Thyroid gland (tissue), 4 donors: Measurements from ENCODE around the gene RNF126. TPM values are rescaled to one million over a fixed set of nuclear protein-coding genes. Genes with fewer than 3 reads are reported as not detected.

Source experiments
- DNase-seq, 2 donors: peaks; one replicate each; pipeline ENCODE4 v3.0.0-alpha.2; 2019
- H3K27ac ChIP-seq, 3 donors: fragments of 200-600 bp; sonication (generic); 1 replicate in 2 of 3; 2 replicates in 1 of 3; pipeline ENCODE4 v1.5.1; 2016 to 2019; ENCODE audit warnings: mild to moderate bottlenecking in 1 of 3, moderate library complexity in 1 of 3
- H3K27me3 ChIP-seq: fragments of 200-600 bp; sonication (generic); one replicate; pipeline ENCODE4 v1.5.1; 2019
- H3K36me3 ChIP-seq, 2 donors: fragments of 200-600 bp; sonication (generic); one replicate each; pipeline ENCODE4 v1.5.1; 2016 to 2019
- H3K4me1 ChIP-seq, 2 donors: fragments of 200-600 bp; sonication (generic); one replicate each; pipeline ENCODE4 v1.5.1; 2017 to 2019
- H3K4me3 ChIP-seq, 3 donors: fragments of 200-600 bp; sonication (generic); replicated peaks in 1 of 3; 1 replicate in 2 of 3; 2 replicates in 1 of 3; pipeline ENCODE4 v1.5.1; 2016; ENCODE audit warnings: mild to moderate bottlenecking in 1 of 3
- H3K9me3 ChIP-seq: fragments of 200-600 bp; sonication (generic); one replicate; pipeline ENCODE4 v1.5.1; 2017
- CTCF ChIP-seq, 6 experiments: fragments of 200-600 bp in 3 of 6; fragments of 450-650 bp in 3 of 6; sonication (generic) in 3 of 6; IDR thresholded peaks; one replicate each; pipeline ENCODE4 v1.5.1; 2016 to 2019; ENCODE audit warnings: antibody characterized with exemption in 6 of 6, mild to moderate bottlenecking in 2 of 6, inconsistent platforms in 1 of 6, moderate library complexity in 1 of 6
- POLR2A ChIP-seq, 2 donors: fragments of 450-650 bp; IDR thresholded peaks; one replicate each; pipeline ENCODE4 v1.6.1; 2017; ENCODE audit warnings: antibody characterized with exemption in 2 of 2, mild to moderate bottlenecking in 2 of 2, moderate library complexity in 1 of 2
- WGBS, 2 donors: methylation state at CpG; one replicate each; pipeline ENCODE4 v1.1.5; 2017; 5-methylcytosine and 5-hydroxymethylcytosine counted together
- intact Hi-C: fragments of 100-400 bp; cut with DNase I; formaldehyde crosslinking; loops from one replicate; pipeline ENCODE4 v1.15.1; 2023
- total RNA-seq, 4 donors: library from RNA; depleted of rRNA; stranded (reverse); fragments of >200 nt; gene quantifications; one replicate each; pipeline ENCODE4 v1.2.3, GENCODE V29; 2016

Gene RNF126
- total RNA-seq, 4 donors from 2014 or later: 41.4 to 55.5 (median 53.5) TPM

- DNase-seq: no peak
- intact Hi-C loops: no loop called here
- no peaks in the 10 kb centered on the region for H3K27me3 ChIP-seq
Observed at GRCh38 chr19:619286-620002, 43.6 kb downstream of the RNF126 start.

GRCh38 chr19:618674-619285 lies 44.2 kb downstream of the RNF126 start:
- TF ChIP-seq POLR2A (IDR thresholded peaks at IDR 0.05) (no peak), CTCF (IDR thresholded peaks at IDR 0.05) (no peak)
- 95 to 99% methylated on average over 9 to 19 of the region's 27 CpGs for WGBS, 2 donors
- H3K27me3 ChIP-seq: no peaks in the 10 kb centered on the region
- no peaks in the 10 kb centered on the region for H3K9me3 ChIP-seq
- H3K27ac ChIP-seq: no peak overlapping the region
- peaks cover 55 to 56% of the 10 kb centered on the region in 2 donors for H3K36me3 ChIP-seq
- peaks cover 0 to 4% of the 10 kb centered on the region in 2 donors for H3K4me1 ChIP-seq
- no peak for DNase-seq
- intact Hi-C loops: no loop called here
- no peak overlapping the region for H3K4me3 ChIP-seq

More at GRCh38 chr19:619286-620002, 43.6 kb downstream of the RNF126 start:
- Histone ChIP-seq H3K4me1 (peaks cover 0 to 4% of the 10 kb centered on the region in 2 donors), H3K36me3 (peaks cover 56 to 62% of the 10 kb centered on the region in 2 donors), H3K4me3 (no peak overlapping the region), H3K27ac (no peak overlapping the region), H3K9me3 (no peaks in the 10 kb centered on the region)
- 93 to 94% methylated on average over 19 to 23 of the region's 47 CpGs for WGBS, 2 donors
- TF ChIP-seq CTCF (IDR thresholded peaks at IDR 0.05): no peak
- TF ChIP-seq POLR2A (IDR thresholded peaks at IDR 0.05): no peak

GRCh38 chr19:618247-618619 lies 44.8 kb downstream of the RNF126 start:
- no peak for TF ChIP-seq CTCF (IDR thresholded peaks at IDR 0.05)
- TF ChIP-seq POLR2A (IDR thresholded peaks at IDR 0.05): no peak
- H3K27me3 ChIP-seq: no peaks in the 10 kb centered on the region
- no peak overlapping the region for H3K27ac ChIP-seq
- H3K9me3 ChIP-seq: no peaks in the 10 kb centered on the region
- no peak overlapping the region for H3K4me3 ChIP-seq
- DNase-seq: no peak
- H3K4me1 ChIP-seq: peaks cover 0 to 4% of the 10 kb centered on the region in 2 donors
- 96 to 100% methylated on average over 4 to 12 of the region's 19 CpGs for WGBS, 2 donors
- peaks cover 50 to 51% of the 10 kb centered on the region in 2 donors for H3K36me3 ChIP-seq
- intact Hi-C loops: no loop called here

GRCh38 chr19:617551-618246 lies 45.3 kb downstream of the RNF126 start:
- intact Hi-C loops: no loop called here
- Histone ChIP-seq H3K4me1 (peaks cover 0 to 4% of the 10 kb centered on the region in 2 donors), H3K9me3 (no peaks in the 10 kb centered on the region), H3K27me3 (no peaks in the 10 kb centered on the region), H3K4me3 (no peak overlapping the region), H3K36me3 (peaks cover 45 to 47% of the 10 kb centered on the region in 2 donors), H3K27ac (no peak overlapping the region)
- no peak for DNase-seq
- 94% methylated on average over 21 of the region's 29 CpGs; no CpG with 5 or more reads in 1 of the 2 donors for WGBS, 2 donors
- TF ChIP-seq POLR2A (IDR thresholded peaks at IDR 0.05) (no peak), CTCF (IDR thresholded peaks at IDR 0.05) (no peak)
